NB4 (cell line): ENCODE measurements around the gene NOP14.

Source experiments
- DNase-seq: peaks from one replicate; pipeline ENCODE4 v3.0.0; 2010; ENCODE audit warnings: low read depth
- H3K4me3 ChIP-seq: one replicate; pipeline ENCODE4 v1.5.1; 2011; ENCODE audit warnings: mild to moderate bottlenecking, low read depth, low read length, moderate library complexity
- MYC ChIP-seq: IDR thresholded peaks from 2 replicates; pipeline ENCODE4 v1.6.1; 2011; ENCODE audit warnings: low read depth, low read length
- POLR2A ChIP-seq: IDR thresholded peaks from 2 replicates; pipeline ENCODE4 v1.6.1; 2011; ENCODE audit warnings: mild to moderate bottlenecking; ENCODE audit not compliant: insufficient read length; ENCODE audit errors: extremely low read depth
- TF ChIP-seq, protein P1 (sequence below): IDR thresholded peaks from 2 replicates; pipeline ENCODE4 v1.6.1; 2011; ENCODE audit warnings: low read depth, low read length
- TF ChIP-seq, protein P2 (sequence below): IDR thresholded peaks from one replicate; pipeline ENCODE4 v1.5.1; 2012; ENCODE audit warnings: low read depth, low read length

NOP14 gene

DNA sequence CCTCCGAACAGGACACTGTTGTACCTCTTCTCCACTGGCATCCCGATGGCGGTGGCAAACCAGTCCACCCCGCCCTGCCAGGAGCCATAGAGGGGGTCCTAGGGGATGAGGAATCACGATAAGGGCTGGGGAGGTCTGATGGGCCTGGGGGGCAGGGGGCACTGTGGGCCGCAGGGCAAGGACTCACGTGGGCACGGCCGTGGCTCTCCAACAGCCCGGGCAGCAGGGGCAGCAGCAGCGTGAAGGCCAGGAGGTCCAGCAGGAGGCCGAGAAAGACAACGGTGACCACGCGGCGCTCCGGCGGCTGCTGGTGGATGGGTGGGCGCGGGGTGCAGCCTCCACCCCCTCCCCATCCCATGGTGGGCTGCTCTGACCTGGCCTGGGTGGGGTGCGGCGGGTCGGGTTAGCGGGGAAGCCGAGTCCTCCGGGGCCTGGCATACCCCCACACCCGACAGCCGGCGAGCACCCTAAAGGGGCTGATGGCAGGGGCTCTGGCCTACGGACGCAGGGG is 29.6 kb downstream of the NOP14 start:
- no peak for DNase-seq
- TF ChIP-seq MYC: peak; percentile 36
- no peak for TF ChIP-seq POLR2A
- TF ChIP-seq, protein P1, sequence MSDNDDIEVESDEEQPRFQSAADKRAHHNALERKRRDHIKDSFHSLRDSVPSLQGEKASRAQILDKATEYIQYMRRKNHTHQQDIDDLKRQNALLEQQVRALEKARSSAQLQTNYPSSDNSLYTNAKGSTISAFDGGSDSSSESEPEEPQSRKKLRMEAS: no peak
- TF ChIP-seq, protein P2, sequence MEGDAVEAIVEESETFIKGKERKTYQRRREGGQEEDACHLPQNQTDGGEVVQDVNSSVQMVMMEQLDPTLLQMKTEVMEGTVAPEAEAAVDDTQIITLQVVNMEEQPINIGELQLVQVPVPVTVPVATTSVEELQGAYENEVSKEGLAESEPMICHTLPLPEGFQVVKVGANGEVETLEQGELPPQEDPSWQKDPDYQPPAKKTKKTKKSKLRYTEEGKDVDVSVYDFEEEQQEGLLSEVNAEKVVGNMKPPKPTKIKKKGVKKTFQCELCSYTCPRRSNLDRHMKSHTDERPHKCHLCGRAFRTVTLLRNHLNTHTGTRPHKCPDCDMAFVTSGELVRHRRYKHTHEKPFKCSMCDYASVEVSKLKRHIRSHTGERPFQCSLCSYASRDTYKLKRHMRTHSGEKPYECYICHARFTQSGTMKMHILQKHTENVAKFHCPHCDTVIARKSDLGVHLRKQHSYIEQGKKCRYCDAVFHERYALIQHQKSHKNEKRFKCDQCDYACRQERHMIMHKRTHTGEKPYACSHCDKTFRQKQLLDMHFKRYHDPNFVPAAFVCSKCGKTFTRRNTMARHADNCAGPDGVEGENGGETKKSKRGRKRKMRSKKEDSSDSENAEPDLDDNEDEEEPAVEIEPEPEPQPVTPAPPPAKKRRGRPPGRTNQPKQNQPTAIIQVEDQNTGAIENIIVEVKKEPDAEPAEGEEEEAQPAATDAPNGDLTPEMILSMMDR: no peak
- peak overlapping the region; percentile 87 for H3K4me3 ChIP-seq

DNA sequence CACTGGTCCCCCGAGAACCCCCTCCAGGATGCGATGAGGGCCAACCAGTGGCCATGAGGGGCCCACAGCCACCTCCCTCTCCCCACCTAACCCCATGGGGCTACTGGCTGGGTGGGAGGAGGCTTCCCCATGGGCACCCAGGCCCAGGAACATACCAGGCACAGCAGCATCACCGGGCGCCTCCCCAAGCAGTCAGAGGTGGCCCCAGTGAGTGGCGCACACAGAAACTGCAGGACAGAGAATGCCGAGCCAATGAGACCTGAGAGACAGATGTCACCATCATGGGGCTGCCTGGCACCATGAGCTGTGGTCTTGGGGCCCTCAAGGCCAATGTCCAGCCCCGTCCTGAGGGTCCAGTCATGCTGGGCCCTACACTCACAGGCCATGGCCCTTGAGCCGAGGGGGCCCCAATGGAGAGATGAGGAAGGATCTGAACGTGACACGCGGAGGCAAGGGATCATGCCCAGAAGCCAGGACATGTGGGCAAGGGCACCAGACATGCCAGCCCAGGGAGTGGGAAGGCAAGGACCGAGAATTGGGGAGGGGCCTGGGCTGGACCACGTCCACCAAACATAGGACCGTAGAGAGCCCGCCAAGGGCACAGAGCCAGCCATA is 30.1 kb downstream of the NOP14 start:
- peak overlapping the region; percentile 87 for H3K4me3 ChIP-seq
- TF ChIP-seq MYC: no peak
- TF ChIP-seq, protein P2: no peak
- TF ChIP-seq, protein P1: peak; percentile 17; the same call in 1 of the 2 replicates
- DNase-seq: peak; percentile 86

DNA sequence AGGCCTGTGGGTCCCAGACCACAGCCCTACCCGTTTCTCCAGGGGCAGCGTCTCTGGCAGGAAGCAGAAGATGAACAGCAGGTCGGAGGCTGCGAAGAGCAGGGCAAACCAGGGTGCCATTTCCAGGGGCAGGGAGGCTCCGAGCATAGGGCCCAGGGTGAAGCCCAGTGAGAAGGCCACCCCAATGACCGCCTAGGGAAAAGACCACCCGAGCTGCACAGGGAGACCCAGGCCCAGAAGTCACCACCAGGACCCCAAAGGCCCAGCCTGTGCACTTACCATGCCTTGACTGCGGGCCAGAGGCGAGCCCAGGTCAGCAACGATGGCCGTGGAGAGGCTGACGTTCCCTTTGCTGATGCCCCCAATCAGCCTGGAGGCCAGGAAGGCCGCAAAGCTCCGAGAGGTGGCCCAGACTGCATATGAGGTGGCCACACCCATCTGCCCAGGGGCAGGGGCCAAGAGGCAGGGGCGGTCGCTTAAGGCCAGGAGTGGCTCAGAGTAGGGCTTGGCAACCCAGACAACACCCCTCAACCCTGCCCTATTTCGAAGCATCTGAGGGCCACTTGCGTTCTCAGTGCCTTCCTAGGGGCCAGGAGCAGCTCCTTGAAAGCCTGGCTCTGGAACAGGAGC is 30.8 kb downstream of the NOP14 start:
- TF ChIP-seq, protein P2: no peak
- TF ChIP-seq POLR2A (no peak), MYC (0 out of 2 replicates have a peak, but pooled peaks have one; percentile 9)
- TF ChIP-seq, protein P1: no peak
- peak overlapping the region; percentile 87 for H3K4me3 ChIP-seq
- DNase-seq: no peak

DNA sequence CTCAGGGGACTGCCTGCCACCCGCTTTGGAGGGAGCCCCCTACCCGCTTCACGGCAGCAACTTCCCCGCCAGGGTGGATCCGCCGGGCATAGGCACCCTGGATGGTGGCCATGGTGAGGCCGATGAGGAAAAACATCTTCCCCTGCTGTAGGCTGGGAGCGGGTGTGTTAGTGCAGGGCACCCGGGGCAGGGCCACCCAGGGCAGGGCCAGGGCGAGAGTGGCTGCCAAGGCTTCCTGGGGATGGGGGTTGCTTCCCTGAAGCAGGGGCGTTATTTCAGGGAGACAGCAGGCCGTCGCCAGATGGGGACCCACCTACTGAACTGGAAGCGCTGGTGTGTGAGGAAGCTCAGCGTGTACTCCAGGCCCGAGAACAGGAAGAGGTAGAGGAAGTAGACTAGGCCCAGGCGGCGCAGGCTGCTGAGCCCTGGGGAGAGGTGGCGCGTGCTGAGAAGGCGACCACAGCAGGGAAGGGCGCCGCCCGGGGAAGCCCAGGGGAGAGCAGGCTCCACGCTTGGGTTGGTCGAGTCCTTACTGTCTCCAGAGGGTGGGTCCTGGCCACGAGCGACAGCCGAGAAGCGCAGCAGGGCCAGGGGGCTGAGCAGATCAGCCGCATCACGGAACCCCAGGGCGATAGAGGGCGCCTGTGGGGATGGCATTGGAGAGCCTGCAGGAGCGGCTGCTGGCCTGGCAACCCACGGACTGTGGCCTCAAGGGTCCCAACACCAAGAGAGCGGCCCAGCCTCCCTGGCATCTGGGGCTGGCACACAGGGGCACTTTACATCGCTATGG is 31.5 kb downstream of the NOP14 start:
- TF ChIP-seq, protein P1: peak; percentile 62; the same call in 1 of the 2 replicates
- TF ChIP-seq MYC (peak; percentile 75), POLR2A (no peak)
- TF ChIP-seq, protein P2: peak; percentile 38
- H3K4me3 ChIP-seq: peak overlapping the region; percentile 87
- DNase-seq: peak; percentile 94

DNA sequence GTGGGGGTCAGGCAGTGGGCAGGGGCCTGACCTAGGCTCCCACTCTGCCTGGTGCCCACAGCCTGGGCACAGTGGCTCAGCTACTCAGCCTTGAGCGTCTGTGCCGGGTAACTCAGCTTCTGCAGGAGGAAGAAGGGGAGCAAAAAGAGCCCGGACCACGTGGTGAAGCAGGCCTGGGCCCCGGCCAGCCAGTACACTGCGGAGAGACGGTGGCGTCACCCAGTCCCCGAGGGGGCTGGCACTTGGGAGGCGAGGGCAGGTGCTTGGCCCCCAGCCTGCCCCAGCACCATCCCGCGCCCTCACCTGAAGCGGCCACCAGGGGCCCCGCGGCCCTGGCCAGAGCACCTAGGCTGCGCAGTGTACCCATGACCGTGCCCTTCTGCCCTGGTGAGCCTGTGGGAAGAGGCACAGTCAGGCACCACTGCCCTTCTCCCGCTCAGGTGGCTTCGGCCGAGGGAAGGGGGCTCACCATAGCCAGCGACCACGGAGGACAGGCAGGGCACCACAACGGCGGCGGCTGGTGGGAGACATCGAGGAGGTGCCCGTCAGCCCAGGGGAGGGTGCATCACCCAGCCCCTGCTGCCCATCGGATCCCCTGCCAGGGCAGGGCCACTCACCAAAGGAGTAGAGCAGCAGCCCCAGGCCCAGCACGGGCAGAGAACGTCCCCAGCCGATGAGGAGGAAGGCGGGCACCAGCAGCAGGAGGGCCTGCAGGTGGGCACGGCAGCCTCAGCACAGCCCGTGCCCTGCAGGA is 32.3 kb downstream of the NOP14 start:
- TF ChIP-seq, protein P2: peak; percentile 15
- TF ChIP-seq MYC (no peak), POLR2A (no peak)
- TF ChIP-seq, protein P1: no peak
- peak overlapping the region; percentile 87 for H3K4me3 ChIP-seq

More for the DNA sequence above, 32.3 kb downstream of the NOP14 start:
- peak; percentile 34 for DNase-seq
